HCT116 (cell line): Measurements from ENCODE around the gene ZNF691. TPM values are rescaled to one million over a fixed set of nuclear protein-coding genes. Genes with fewer than 3 reads are reported as not detected.
A peak's percentile ranks its signal among the peaks of the same experiment; 100 is the strongest.

ENCODE experiments used
- ATAC-seq: fragments of 200-7000 bp; cut with Tn5 transposase; 2 replicates; pipeline ENCODE4 v1.9.1; 2020; ENCODE audit warnings: mild to moderate bottlenecking, moderate library complexity
- BruUV-seq: library from RNA; stranded (reverse); fragments of 400-500 nt; replicated peaks from 2 replicates; lab custom pipeline; 2021; lab: Mats Ljungman, UMichigan
- CTCF ChIA-PET: fragments of 300-600 bp; sonication (Branson Sonifier 250); formaldehyde crosslinking; loops from one replicate; lab custom pipeline; 2021; ENCODE audit warnings: antibody characterized with exemption; lab: Charles Lee
- POLR2A ChIA-PET: fragments of 300-600, 350-600 bp; sonication (Branson Sonifier 250); formaldehyde crosslinking; loops from one replicate; lab custom pipeline; 2021; ENCODE audit warnings: antibody characterized with exemption; lab: Charles Lee
- RAD21 ChIA-PET, 2 experiments: fragments of 300-600 bp; sonication (Branson Sonifier 250); formaldehyde crosslinking; loops; one replicate each; lab custom pipeline; 2023; ENCODE audit warnings: low total read pairs in 2 of 2; ENCODE audit not compliant: uncharacterized antibody in 2 of 2, unreplicated experiment in 2 of 2, low non-redundant PET in 1 of 2; lab: Charles Lee
- DNase-seq: peaks from one replicate; pipeline ENCODE4 v3.0.0-alpha.2; 2010; ENCODE audit warnings: low read depth, low spot score
- H2AFZ ChIP-seq: fragments of 200-600 bp; shearing (Covaris generic), sonication (generic); 2 replicates; pipeline ENCODE4 v1.6.1; 2017; ENCODE audit warnings: low read depth, mixed run types, mixed read lengths, antibody characterized with exemption, low read length; ENCODE audit not compliant: poor library complexity, severe bottlenecking
- H3K27ac ChIP-seq: 2 replicates; pipeline ENCODE4 v1.5.1; 2012; ENCODE audit warnings: low read depth, low read length
- H3K27me3 ChIP-seq: fragments of 200-600 bp; sonication (generic); 2 replicates; pipeline ENCODE4 v1.6.1; 2016; ENCODE audit warnings: mixed run types, low read length, mixed read lengths; ENCODE audit not compliant: insufficient read depth
- H3K36me3 ChIP-seq, 2 experiments: fragments of 200-500 bp in 1 of 2; fragments of 200-600 bp in 1 of 2; sonication (Bioruptor generic) in 1 of 2; sonication (generic) in 1 of 2; 2 replicates each; pipeline versions ENCODE4 v1.5.1 to v1.6.1; 2014 to 2016; ENCODE audit warnings: low read length in 2 of 2, inconsistent platforms in 1 of 2, mixed read lengths in 1 of 2, mixed run types in 1 of 2; ENCODE audit not compliant: insufficient read depth in 2 of 2, control insufficient read depth in 1 of 2
- H3K4me1 ChIP-seq, 2 experiments: fragments of 200-600 bp in 1 of 2; sonication (generic) in 1 of 2; 2 replicates each; pipeline versions ENCODE4 v1.5.1 to v1.6.1; 2012 to 2017; ENCODE audit warnings: low read length in 2 of 2, inconsistent platforms in 1 of 2, mild to moderate bottlenecking in 1 of 2, mixed read lengths in 1 of 2, mixed run types in 1 of 2, moderate library complexity in 1 of 2; ENCODE audit not compliant: insufficient read depth in 2 of 2, control insufficient read depth in 1 of 2
- H3K4me2 ChIP-seq: fragments of 200-600 bp; sonication (generic); 2 replicates; pipeline ENCODE4 v1.6.1; 2017; ENCODE audit warnings: mixed run types, low read length, mixed read lengths
- H3K4me3 ChIP-seq, 2 experiments: fragments of 200-600 bp in 1 of 2; sonication (generic) in 1 of 2; replicated peaks in 1 of 2; 2 replicates each; pipeline ENCODE4 v1.5.1; 2011 to 2016; ENCODE audit warnings: low read length in 2 of 2, control low read depth in 1 of 2, low read depth in 1 of 2, mild to moderate bottlenecking in 1 of 2, mixed read lengths in 1 of 2, mixed run types in 1 of 2
- H3K79me2 ChIP-seq: fragments of 200-600 bp; sonication (generic); 2 replicates; pipeline ENCODE4 v1.6.1; 2017; ENCODE audit warnings: mild to moderate bottlenecking, mixed run types, low read length, moderate library complexity, mixed read lengths; ENCODE audit not compliant: insufficient read depth
- H3K9ac ChIP-seq: fragments of 200-600 bp; sonication (generic); 2 replicates; pipeline ENCODE4 v1.6.1; 2016; ENCODE audit warnings: low read length, mixed read lengths
- H3K9me2 ChIP-seq: fragments of 200-600 bp; sonication (generic), shearing (Covaris generic); 2 replicates; pipeline ENCODE4 v1.6.1; 2017; ENCODE audit warnings: mixed run types, mild to moderate bottlenecking, moderate library complexity; ENCODE audit not compliant: insufficient read depth
- H3K9me3 ChIP-seq, 2 experiments: fragments of 200-500 bp in 1 of 2; fragments of 200-600 bp in 1 of 2; sonication (Bioruptor generic) in 1 of 2; sonication (generic) in 1 of 2; 2 replicates each; pipeline ENCODE4 v1.6.1; 2014 to 2017; ENCODE audit warnings: low read length in 2 of 2, mixed read lengths in 2 of 2, inconsistent platforms in 1 of 2, low read depth in 1 of 2, mild to moderate bottlenecking in 1 of 2, mixed run types in 1 of 2, moderate library complexity in 1 of 2; ENCODE audit not compliant: control insufficient read depth in 1 of 2, insufficient read depth in 1 of 2
- H4K20me1 ChIP-seq: fragments of 200-600 bp; sonication (generic), shearing (Covaris generic); 2 replicates; pipeline ENCODE4 v1.6.1; 2017; ENCODE audit warnings: mixed run types, mild to moderate bottlenecking, moderate library complexity; ENCODE audit not compliant: insufficient read depth
- JUND ChIP-seq: IDR thresholded peaks from 2 replicates; pipeline ENCODE4 v1.6.1; 2012
- POLR2AphosphoS5 ChIP-seq: IDR thresholded peaks from 2 replicates; pipeline ENCODE4 v1.6.1; 2011; ENCODE audit warnings: mild to moderate bottlenecking, low read depth, low read length, moderate library complexity
- REST ChIP-seq: IDR thresholded peaks from 2 replicates; pipeline ENCODE4 v1.6.1; 2012; ENCODE audit warnings: low read depth
- SRF ChIP-seq: IDR thresholded peaks from 2 replicates; pipeline ENCODE4 v1.6.1; 2012; ENCODE audit warnings: low read depth
- TCF7L2 ChIP-seq: IDR thresholded peaks from 2 replicates; pipeline ENCODE4 v1.7.0; 2011; ENCODE audit warnings: borderline replicate concordance, inconsistent platforms; ENCODE audit not compliant: insufficient read depth, insufficient read length; ENCODE audit errors: extremely low read depth
- ZFX ChIP-seq: fragments of 450-650 bp; IDR thresholded peaks from 2 replicates; pipeline ENCODE4 v1.6.1; 2017
- intact Hi-C: fragments of 100-400 bp; cut with micrococcal nuclease; formaldehyde crosslinking; loops from 2 replicates; pipeline ENCODE4 v1.10.0; 2022
- total RNA-seq: library from RNA; stranded (reverse); gene quantifications from one replicate; pipeline ENCODE4 v1.2.1, GENCODE V29; 2021; ENCODE audit not compliant: unreplicated experiment

The ZNF691 gene
- total RNA-seq, 1 experiment from 2014 or later, result 11.1 TPM

GRCh38 chr1:42847111-42847595 is 740 bp downstream of the ZNF691 start:
- H3K9ac ChIP-seq, result peak overlapping the region; percentile 77
- H4K20me1 ChIP-seq, result no peaks in the 10 kb centered on the region
- H2AFZ ChIP-seq, result no peak overlapping the region
- CTCF ChIA-PET, result interaction anchor here (1.2 to 2.2 kb wide), 5 partner anchors 9 to 226 kb away, joined by 5 to 10 read pairs (median 7); no protein-coding TSS in a partner anchor
- H3K27me3 ChIP-seq, result no peaks in the 10 kb centered on the region
- no peaks in the 10 kb centered on the region for H3K9me3 ChIP-seq
- peaks cover 23% of the 10 kb centered on the region for H3K79me2 ChIP-seq
- TF ChIP-seq ZFX (no peak), REST (no peak), JUND (no peak), POLR2AphosphoS5 (no peak), SRF (no peak), TCF7L2 (no peak)
- POLR2A ChIA-PET, result interaction anchor here (1.2 to 1.6 kb wide), 5 partner anchors 19 to 325 kb away, joined by 3 to 7 read pairs (median 3); partner anchors contain the start of genes CFAP57, EBNA1BP2 and ERMAP
- BruUV-seq, result no TSS peak
- H3K4me3 ChIP-seq, result peak overlapping the region; percentile 79 to 82
- no peaks in the 10 kb centered on the region for H3K9me2 ChIP-seq
- DNase-seq (no peak), ATAC-seq (no peak)
- H3K27ac ChIP-seq, result peak overlapping the region; percentile 53
- RAD21 ChIA-PET, result interaction anchor here (1.4 to 1.5 kb wide), 2 partner anchors 226 kb away, joined by 4 to 7 read pairs; no protein-coding TSS in a partner anchor
- H3K4me2 ChIP-seq, result peak overlapping the region; percentile 83
- peaks cover 7 to 16% of the 10 kb centered on the region in 2 experiments; a peak in 3 of 4 replicates for H3K4me1 ChIP-seq
- intact Hi-C loops, result no loop called here
- H3K36me3 ChIP-seq, result peaks cover 7 to 8% of the 10 kb centered on the region in 2 experiments; a peak in 3 of 4 replicates
